Measurements from ENCODE around the gene FBF1.

FBF1 gene

DNA sequence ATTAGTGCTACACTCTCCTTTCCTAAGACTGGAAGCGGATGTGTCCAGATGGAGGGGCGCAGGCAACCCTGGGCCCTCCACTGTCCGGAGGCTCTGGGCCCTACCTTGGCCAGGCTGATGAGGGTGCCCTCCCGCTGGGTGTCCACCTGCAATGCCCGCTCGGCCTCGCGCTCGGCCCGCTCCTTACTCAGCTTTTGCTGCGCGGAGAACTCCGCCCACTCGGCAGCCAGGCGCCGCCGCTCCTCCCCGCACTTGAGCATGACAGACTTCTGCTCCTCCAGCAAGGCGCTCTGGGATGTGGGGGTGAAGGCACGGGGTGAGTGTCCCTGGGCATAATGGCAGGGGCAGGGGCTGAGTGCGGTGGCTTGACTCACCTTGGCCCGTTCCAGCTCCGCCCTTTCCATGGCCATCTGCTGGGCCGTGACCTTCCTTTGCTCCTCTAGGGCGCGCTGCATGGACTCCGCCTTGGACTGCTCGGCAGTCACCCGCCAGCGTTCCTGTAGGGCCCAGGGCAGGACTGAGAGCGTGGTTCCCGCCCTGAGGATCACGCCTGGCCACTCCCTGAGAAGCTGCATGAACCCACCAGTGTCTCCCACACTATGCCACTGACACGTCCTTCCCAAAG, 26.1 kb downstream of the FBF1 start:
- DNase-seq (ENCODE audit: low spot score), result no peak

GRCh38 chr17:75913537-75914210, 27.2 kb downstream of the FBF1 start:
- no peak for DNase-seq (ENCODE audit: low spot score)

- no peak for DNase-seq (ENCODE audit: low spot score)
Measured at GRCh38 chr17:75910699-75911098, 30.1 kb downstream of the FBF1 start.

- no peak for DNase-seq (ENCODE audit: low spot score)
Measured at GRCh38 chr17:75909812-75910274, 31.0 kb downstream of the FBF1 start.

DNA sequence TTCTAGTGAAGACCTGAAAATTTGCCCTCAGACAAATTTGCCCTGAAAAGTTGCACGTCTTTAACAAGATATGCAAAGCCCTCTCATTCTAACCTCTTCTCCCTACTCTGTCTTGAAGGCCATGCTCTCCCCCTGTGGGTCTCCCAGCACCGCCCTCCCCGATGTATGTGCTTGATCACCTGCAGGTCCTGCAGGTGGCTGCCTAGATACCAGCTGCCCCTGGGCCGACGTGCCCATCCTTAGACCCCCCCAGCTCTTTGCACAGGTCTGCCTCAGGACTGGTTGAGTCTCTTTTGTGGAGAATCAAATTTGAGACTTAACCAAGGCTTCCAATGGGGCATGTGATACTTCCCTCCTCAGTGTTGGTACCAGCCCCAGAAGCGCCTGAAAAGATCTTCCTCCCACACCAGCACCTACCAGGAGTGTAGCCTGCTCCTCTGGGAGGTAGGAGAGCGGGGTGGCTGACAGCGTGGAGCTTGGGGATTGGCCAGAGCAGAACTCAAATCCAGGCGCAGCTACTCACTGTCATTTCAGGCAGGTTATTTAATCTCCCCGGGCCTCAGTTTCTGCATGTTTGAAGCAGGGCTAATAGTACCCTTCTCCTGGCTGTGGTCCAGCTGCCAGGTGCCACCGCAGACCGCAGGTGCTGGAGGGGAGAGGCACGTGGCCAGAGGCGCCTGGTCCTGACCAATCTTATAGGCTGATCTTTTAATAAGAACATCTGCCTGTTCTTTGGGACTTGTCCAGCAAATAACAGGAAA, 31.6 kb downstream of the FBF1 start:
- no peak for DNase-seq (ENCODE audit: low spot score)

DNA sequence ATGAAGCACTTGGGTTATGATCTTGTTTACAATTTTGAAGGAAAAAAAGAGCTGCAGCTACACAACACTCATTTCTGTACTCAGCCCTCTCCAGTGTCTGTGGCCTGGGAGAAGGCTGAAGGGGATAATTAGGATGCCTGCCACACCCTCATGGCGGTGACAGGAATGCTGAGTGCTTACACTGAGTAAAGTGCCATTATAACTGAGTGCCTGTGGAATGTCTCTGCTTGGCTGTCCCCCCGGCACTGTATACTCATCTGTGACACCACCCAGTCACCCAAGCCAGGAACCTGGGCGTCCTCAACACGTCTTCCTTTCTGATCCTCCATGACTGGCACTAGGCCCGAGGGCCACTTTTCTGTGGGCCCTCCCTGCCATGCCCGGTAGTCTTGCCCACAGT, 32.6 kb downstream of the FBF1 start:
- DNase-seq (ENCODE audit: low spot score), result no peak

DNA sequence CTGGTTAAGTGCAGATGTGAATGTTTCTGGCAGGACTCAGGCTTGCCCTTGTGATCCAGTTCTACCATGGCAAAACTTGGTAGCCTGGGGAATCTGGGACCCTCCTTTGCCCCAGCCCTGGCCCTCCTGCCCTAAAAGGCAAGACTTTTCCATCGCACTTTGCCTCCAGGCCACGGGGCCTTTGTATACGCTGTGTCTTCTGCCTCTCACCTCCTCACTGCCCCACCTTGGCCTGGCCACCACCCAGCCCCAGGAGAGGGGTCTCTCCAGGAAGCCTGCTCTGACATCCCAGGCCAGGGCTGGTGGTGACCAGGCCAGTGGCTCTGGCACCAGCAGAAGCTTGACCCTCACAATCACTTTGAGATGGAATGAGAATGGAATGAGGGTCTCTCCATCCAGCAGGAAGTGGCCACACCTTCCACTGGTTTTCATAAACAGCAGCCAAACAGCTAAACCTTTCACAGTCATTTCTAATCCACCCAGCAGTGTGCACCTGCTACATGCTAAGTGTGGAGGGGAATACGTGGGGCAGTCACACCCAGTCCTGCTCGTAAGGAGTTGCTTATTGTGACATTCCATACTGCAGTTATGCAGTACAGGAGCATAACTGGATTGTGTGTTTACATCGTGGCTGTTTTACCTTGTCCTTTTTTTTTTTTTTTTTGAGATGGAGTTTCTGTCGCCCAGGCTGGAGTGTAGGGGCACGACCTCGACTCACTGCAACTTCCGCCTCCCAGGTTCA, 34.5 kb downstream of the FBF1 start:
- no peak for DNase-seq (ENCODE audit: low spot score)

GRCh38 chr17:75904749-75905521, 35.9 kb downstream of the FBF1 start, which contains the start of gene MRPL38:
TSS of gene MRPL38 (minus strand) at chr17:75904884. CDS start at chr17:75904875, 9 bp downstream.
- peak; percentile 93 for DNase-seq (ENCODE audit: low spot score)

DNA sequence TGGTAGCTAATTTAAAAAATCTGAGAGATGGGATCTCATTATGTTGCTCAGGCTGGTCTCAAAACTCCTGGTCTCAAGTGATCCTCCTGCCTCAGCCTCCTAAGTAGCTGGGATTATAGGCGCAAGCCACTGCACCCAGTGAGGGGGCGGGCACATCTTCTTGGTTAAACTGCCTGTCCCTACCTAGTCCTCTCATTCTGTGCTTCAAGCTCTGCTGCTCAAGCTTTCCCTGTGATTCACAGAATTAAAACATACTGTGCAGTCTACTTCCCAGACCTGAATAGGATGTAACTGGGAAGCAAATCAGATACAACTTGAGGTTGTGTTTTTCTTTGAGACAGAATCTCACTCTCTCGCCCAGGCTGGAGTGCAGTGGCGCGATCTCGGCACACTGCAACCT, 38.4 kb downstream of the FBF1 start:
- no peak for DNase-seq (ENCODE audit: low spot score)

- no peak for DNase-seq (ENCODE audit: low spot score)
Measured at GRCh38 chr17:75901727-75902126, 39.1 kb downstream of the FBF1 start.

DNA sequence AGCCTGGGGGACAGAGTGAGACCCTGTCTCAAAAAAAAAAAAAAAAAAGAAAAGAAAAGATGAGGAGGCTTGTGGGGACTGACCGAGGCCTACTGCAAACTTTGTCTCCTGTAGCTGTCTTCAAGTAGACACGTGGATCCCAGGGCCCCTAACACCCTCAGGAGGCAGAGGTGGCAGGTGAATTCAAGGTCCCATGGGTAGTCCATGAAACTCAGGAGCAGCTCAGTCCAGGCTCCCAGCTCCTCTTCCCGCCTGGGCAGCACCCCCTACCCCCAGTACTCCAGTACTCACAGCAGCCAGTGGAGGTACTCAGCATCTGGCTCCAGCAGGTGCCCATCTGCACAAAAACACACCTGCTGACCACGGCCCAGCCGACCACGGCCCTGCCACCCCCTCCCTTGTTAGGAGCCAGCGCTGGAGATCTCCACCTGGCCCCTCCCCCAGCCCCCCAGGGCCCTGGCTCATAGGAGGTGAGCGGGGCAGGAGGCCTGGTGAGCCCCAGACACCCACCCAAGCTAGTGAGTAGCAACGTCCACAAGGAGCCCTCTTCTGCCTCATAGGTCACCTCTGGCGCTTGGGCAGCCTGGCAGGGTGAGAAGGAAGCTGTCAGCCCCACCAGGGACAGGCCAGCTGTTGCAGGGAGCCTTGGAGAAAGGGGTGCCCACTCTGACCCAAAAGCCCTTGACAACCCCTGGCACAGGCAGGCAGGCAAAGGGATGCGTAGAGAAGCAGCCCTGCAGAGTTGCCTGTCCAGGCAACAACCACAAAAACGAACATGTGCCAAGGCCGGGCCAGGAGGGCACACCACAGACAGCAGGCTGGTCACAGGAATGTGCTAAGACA, 39.9 kb downstream of the FBF1 start:
- no peak for DNase-seq (ENCODE audit: low spot score)

GRCh38 chr17:75899767-75900468, 40.9 kb downstream of the FBF1 start:
- no peak for DNase-seq (ENCODE audit: low spot score)

- DNase-seq (ENCODE audit: low spot score), result no peak
Measured at GRCh38 chr17:75899353-75899752, 41.5 kb downstream of the FBF1 start.

DNA sequence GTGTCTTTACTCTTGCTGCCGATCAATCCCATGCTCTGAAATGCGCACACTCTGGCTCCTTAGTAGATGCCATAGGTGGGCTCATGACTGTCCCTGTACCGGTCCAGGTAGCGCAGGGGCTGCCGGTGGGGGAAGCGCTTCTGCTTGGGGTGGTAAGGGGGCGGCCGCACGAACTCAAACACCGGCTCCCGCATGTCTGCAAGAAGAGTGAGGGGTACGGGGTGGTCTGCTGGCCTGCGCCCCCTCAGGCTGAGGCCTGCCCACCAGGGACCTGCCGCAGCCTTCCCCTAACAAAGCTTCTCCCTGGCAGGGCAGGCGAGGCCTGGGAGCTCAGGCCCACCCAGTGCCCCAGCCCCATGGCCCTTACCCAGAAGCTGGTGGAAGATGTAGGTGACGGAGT, 42.1 kb downstream of the FBF1 start:
- DNase-seq (ENCODE audit: low spot score), result no peak

DNA sequence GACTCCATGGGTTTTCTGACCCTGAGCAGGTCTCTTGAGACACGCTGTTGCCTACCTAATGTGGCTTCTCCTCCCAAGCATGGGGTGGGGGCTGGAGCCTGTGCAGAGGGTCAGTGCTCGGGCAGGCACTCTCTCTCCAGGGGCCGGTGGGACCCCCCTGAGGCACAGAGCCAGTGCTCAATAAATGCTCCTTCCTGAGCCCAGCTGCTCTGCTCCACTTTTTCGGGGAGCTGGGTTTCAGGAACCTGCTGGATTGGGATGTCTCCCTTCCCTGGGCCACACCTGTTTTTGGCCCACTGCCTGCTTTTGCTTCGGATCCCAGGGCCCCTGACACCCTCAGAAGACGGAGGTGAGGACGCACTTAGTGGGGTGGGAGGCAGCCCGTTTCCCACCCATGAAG, 42.8 kb downstream of the FBF1 start:
- DNase-seq (ENCODE audit: low spot score), result no peak

DNA sequence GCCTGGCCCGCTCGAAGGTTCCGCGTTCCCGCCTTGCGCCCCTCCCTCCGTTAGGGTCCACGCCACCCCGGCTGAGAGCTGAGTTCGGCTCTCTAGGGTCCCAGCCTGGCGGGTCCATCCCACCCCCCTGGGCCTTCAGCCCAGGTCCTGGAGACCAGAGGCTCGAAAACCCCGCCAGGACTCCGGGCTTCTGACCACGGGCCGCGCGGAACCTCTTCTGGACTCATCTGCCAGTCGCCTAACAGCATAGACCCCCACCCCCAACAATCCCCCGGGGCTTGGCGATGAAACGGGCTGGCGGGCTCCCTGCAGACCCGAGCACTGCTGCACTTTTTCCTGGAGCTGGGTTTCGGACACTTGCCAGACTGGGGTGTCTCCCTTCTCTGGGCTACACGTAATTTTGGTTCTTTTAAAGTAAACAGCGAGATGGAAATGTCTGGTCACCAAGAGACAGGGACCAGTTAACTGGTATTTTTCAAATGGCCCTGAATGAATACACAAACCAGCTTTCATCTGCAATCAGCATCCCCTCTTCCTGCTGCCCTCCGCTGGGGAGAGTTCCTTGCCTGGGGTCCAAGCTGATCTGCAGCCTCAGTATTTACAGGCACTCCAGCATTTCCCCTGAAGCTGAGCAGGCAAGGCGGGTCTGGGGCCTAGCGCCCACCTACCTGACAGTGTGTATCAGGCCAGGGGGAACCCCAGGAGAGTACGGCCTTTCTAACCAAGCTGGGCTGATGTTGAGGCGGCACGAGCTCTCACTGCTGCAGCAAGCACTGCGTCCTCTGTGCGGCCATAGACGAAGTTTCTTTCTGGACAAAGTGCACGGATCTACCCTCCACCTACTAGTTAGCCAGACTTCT, 43.5 kb downstream of the FBF1 start:
- no peak for DNase-seq (ENCODE audit: low spot score)

DNA sequence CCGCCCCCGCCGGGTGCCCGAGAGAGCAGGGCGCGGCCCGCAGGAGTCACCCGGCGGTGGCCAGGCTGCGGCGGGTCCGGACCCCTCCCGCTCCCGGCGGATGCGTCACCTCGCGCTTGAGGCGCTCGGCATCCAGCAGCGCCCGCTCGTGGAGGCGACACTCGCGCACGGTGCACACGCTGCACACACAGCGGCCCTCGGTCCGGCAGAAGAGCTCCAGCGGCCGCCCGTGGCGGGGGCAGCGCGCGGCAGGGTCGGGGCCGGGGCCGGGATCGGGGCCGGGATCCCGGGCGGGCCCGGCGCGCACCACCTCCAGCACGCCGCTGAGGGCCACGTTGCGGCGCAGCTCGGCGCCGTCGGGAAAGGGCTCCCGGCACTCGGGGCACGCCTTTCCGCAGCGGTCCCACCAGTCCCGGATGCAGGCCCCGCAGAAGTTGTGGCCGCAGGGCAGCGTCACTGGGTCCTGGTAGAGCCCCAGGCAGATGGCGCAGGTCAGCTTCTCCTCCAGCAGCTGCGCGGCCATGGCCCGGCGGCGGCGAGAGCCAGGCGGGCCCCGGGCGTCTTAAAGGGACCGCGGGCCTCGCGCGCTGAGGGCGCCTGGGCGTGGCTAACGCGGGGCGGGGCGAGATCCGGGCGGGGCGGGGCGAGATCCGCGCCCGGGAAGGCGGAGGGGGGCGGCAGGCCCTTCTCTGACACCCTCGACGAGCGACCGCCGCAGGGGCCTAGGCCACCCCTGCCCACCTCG, 44.3 kb downstream of the FBF1 start, which contains the start of gene TRIM65:
Gene TRIM65 (minus strand): TSS at position 537 of the 745 bp plus-strand sequence. CDS start 14 bp downstream, at position 523.
- peak; percentile 83 for DNase-seq (ENCODE audit: low spot score)
